ENCODE results near the gene MPC2. TPM values are rescaled to one million over a fixed set of nuclear protein-coding genes. Genes with fewer than 3 reads are reported as not detected.

The MPC2 gene
- total and polyA plus RNA-seq, 2 of the 8 experiments (the other 6 are each of a cell fraction or from before 2014, with no cell fraction given): 18.6 to 40.9 TPM

- TF ChIP-seq POLR2AphosphoS5 (IDR thresholded peaks at IDR 0.05; ENCODE audit: low read depth, low read length): no peak
- TF ChIP-seq SRF (IDR thresholded peaks at IDR 0.05; ENCODE audit: low read depth, low read length): no peak
- TF ChIP-seq RNF2 (IDR thresholded peaks at IDR 0.05; ENCODE audit: borderline replicate concordance, low read depth, low read length, missing control alignments, poor library complexity, severe bottlenecking): no peak
These were observed 12.8 kb downstream of the MPC2 start (continued) for GRCh38 chr1:167924102-167924501.
